ENCODE data around the gene C11orf98.

The C11orf98 gene

DNA sequence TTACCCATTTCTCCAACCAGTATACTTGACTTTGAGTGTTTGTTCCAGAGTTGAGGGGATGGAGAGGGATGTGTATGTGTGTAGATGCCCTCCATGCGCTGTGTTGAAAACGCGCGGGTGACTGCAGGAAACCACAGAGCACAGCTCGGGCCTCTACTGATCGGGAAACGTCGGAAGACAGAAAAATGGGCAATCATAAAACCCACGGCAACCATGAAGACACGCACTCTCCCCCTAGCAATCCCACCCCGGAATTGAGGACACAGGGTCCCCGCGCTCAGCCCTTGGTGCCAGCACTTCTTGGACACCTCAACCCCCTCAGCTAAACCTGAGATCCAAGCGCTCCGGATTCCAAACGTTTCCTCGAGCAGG lies 6.2 kb upstream of the C11orf98 start:
- peak overlapping the region; percentile 88 for H3K4me3 ChIP-seq (ENCODE audit: insufficient read depth, low read depth, low read length)
- 3 to 4% methylated on average over 17 of the region's 17 CpGs for WGBS, 2 experiments
- H3K9me3 ChIP-seq (ENCODE audit: control insufficient read depth, low read length), result no peaks in the 10 kb centered on the region
- peaks cover 11% of the 10 kb centered on the region for H3K36me3 ChIP-seq (ENCODE audit: control insufficient read depth, insufficient read depth, low read length)
- peak overlapping the region; percentile 75 for H3K27ac ChIP-seq (ENCODE audit: insufficient read depth, low read depth, low read length, poor library complexity, severe bottlenecking)
- H3K27me3 ChIP-seq (ENCODE audit: control insufficient read depth, insufficient read depth, low read length, poor library complexity, severe bottlenecking), result no peaks in the 10 kb centered on the region
- peaks cover 12% of the 10 kb centered on the region for H3K4me1 ChIP-seq (ENCODE audit: control insufficient read depth, insufficient read depth, low read length)

DNA sequence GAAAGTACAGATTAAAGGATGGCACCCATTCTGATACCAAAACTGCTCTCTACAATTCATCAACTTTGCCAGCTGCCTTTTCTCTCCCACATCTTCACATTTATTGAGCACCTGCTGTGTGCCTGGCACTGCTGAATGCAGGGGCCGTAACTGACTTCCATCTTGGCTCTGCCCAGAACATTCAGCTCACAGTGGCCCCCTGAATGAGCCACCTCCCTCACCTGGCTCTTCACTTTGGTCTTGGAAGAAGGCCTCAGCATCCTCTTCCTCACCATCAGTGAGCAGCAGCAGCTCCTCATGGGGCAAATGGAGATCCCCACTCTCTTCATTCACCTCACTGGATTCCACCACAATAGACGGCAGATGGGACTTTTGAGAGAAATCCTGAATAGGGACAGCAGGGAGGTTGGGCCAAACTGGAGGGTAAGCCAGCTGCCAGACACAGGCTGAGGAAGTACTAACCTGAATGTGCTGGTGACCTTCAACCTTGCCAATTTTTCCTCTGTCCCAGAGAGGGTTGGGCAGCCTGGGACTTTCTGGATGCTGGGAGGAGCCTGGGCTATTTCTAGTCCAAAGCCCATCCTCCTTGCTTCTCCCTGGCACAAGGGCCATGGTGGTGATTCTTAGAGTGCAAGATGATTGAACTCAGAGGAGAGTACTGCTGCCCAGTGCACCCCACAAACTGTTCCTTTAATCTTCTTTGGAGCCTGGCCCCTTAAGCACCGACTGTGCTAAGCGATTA lies 4.6 kb upstream of the C11orf98 start:
- no peak overlapping the region for H3K4me3 ChIP-seq (ENCODE audit: insufficient read depth, low read depth, low read length)
- H3K9me3 ChIP-seq (ENCODE audit: control insufficient read depth, low read length), result no peaks in the 10 kb centered on the region
- H3K27me3 ChIP-seq (ENCODE audit: control insufficient read depth, insufficient read depth, low read length, poor library complexity, severe bottlenecking), result no peaks in the 10 kb centered on the region
- H3K27ac ChIP-seq (ENCODE audit: insufficient read depth, low read depth, low read length, poor library complexity, severe bottlenecking), result no peak overlapping the region
- peaks cover 10% of the 10 kb centered on the region for H3K36me3 ChIP-seq (ENCODE audit: control insufficient read depth, insufficient read depth, low read length)
- peaks cover 14% of the 10 kb centered on the region for H3K4me1 ChIP-seq (ENCODE audit: control insufficient read depth, insufficient read depth, low read length)
- 80 to 88% methylated on average over 4 of the region's 4 CpGs for WGBS, 2 experiments

DNA sequence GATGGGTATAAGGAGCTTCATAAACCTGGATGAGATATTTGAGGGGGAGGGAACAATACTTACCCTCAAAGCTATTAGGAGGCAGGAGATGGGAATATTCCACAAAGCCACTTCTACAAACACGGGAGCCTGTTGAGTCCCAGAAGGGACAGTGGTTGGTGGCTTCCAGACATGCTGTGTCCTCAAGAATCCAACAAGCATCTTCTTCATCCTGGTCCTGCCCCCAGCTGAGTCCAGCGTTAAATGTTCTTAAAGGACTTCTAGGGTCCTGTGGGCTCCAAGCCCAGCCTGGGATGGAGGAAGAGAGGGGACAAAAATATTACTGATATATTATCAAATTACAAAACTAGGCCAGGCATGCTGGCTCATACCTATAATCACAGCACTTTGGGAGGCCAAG lies 2.5 kb upstream of the C11orf98 start:
- no peak overlapping the region for H3K27ac ChIP-seq (ENCODE audit: insufficient read depth, low read depth, low read length, poor library complexity, severe bottlenecking)
- peaks cover 14% of the 10 kb centered on the region for H3K4me1 ChIP-seq (ENCODE audit: control insufficient read depth, insufficient read depth, low read length)
- peaks cover 8% of the 10 kb centered on the region for H3K36me3 ChIP-seq (ENCODE audit: control insufficient read depth, insufficient read depth, low read length)
- no peaks in the 10 kb centered on the region for H3K9me3 ChIP-seq (ENCODE audit: control insufficient read depth, low read length)
- 87 to 98% methylated on average over 2 of the region's 2 CpGs for WGBS, 2 experiments
- no peaks in the 10 kb centered on the region for H3K27me3 ChIP-seq (ENCODE audit: control insufficient read depth, insufficient read depth, low read length, poor library complexity, severe bottlenecking)
- no peak overlapping the region for H3K4me3 ChIP-seq (ENCODE audit: insufficient read depth, low read depth, low read length)

DNA sequence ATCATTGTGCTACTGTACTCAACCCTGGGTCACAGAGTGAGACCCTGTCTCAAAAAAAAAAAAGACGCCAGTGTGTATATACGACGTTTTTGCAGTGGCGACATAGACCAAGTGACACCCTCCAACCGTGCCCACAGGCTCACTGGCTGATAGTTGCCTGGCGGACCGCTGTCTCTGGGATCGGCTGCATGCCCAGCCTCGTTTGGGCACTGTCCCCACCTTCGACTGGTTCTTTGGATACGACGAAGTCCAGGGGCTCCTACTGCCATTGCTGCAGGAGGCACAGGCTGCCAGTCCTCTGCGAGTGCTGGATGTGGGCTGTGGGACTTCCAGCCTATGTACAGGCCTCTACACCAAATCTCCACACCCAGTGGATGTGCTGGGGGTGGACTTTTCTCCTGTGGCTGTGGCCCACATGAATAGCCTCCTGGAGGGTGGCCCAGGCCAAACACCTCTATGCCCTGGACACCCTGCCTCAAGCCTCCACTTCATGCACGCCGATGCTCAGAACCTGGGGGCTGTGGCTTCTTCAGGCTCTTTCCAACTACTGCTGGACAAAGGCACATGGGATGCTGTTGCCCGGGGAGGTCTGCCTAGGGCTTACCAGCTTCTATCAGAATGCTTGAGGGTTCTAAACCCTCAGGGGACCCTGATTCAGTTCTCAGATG lies 1.4 kb upstream of the C11orf98 start:
- H3K9me3 ChIP-seq (ENCODE audit: control insufficient read depth, low read length), result no peaks in the 10 kb centered on the region
- WGBS, 2 experiments, result 62 to 63% methylated on average over 16 of the region's 16 CpGs
- peak overlapping the region; percentile 97 for H3K4me3 ChIP-seq (ENCODE audit: insufficient read depth, low read depth, low read length)
- H3K36me3 ChIP-seq (ENCODE audit: control insufficient read depth, insufficient read depth, low read length), result peaks cover 8% of the 10 kb centered on the region
- peaks cover 14% of the 10 kb centered on the region for H3K4me1 ChIP-seq (ENCODE audit: control insufficient read depth, insufficient read depth, low read length)
- H3K27me3 ChIP-seq (ENCODE audit: control insufficient read depth, insufficient read depth, low read length, poor library complexity, severe bottlenecking), result no peaks in the 10 kb centered on the region
- H3K27ac ChIP-seq (ENCODE audit: insufficient read depth, low read depth, low read length, poor library complexity, severe bottlenecking), result no peak overlapping the region

DNA sequence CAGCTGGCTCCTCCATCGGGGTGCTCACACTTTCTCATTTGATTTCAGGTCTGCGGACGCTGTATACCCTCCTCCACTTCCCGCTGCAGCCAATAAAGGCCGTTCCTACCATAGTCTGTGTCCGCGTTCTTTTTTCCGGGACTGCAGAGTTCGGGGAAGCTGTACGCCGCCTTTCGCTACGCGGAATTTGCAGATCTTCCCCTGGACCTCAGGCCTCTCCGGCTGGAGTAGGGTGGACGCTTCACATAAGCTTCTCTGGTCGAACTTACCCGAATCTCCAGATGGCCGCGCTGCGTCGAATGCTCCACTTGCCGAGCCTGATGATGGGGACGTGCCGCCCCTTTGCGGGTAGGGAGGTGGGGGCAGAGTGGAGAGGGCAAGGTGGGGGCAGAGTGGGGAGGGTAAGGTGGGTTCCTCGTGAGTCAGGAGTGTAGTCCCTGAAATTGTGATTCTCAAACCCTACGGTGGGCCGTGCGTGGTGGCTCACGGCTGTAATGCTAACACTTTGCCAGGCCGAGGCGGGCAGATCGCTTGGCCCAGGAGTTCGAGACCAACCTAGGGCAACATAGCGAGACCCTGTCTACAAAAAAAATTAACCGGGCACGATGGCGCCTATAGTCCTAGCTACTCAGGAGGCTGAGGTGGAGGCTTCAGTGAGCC lies 719 bp upstream of the C11orf98 start:
- Histone ChIP-seq H3K4me3 (ENCODE audit: insufficient read depth, low read depth, low read length) (peak overlapping the region; percentile 97), H3K36me3 (ENCODE audit: control insufficient read depth, insufficient read depth, low read length) (peaks cover 8% of the 10 kb centered on the region), H3K4me1 (ENCODE audit: control insufficient read depth, insufficient read depth, low read length) (peaks cover 14% of the 10 kb centered on the region), H3K27ac (ENCODE audit: insufficient read depth, low read depth, low read length, poor library complexity, severe bottlenecking) (peak overlapping the region; percentile 80), H3K9me3 (ENCODE audit: control insufficient read depth, low read length) (no peaks in the 10 kb centered on the region), H3K27me3 (ENCODE audit: control insufficient read depth, insufficient read depth, low read length, poor library complexity, severe bottlenecking) (no peaks in the 10 kb centered on the region)
- 3 to 4% methylated on average over 39 of the region's 39 CpGs for WGBS, 2 experiments

DNA sequence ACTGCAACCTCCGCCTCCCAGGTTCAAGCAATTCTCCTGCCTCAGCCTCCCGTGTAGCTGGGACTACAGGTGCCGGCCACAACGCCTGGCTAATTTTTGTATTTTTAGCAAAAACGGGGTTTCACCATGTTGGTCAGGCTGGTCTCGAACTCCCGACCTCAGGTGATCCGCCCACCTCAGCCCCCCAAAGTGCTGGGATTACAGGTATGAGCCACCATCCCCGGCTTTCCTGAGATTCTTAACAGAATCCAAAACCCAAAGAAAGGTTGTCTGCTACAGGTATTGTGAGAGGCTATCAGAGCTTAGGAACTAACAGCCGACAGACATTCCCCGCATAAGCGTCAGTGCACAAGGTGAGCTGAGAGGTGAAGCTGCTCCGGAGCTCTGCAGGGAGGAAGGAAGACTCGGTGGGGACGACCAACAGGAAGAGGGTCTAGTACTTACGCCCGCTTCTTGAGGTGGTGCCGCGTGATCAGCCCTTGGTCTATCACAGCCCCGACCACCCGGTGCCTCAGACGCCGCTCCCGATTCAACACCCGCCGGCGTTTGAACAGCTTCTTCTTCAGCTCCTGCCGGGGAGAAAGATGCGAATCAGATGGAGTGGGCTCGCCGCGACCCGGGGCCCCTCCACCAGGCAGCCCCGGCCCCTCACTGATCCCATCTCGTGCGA lies 470 bp downstream of the C11orf98 start:
- Histone ChIP-seq H3K9me3 (ENCODE audit: control insufficient read depth, low read length) (no peaks in the 10 kb centered on the region), H3K4me3 (ENCODE audit: insufficient read depth, low read depth, low read length) (peak overlapping the region; percentile 97), H3K4me1 (ENCODE audit: control insufficient read depth, insufficient read depth, low read length) (peaks cover 14% of the 10 kb centered on the region), H3K27ac (ENCODE audit: insufficient read depth, low read depth, low read length, poor library complexity, severe bottlenecking) (peak overlapping the region; percentile 90), H3K36me3 (ENCODE audit: control insufficient read depth, insufficient read depth, low read length) (peaks cover 8% of the 10 kb centered on the region), H3K27me3 (ENCODE audit: control insufficient read depth, insufficient read depth, low read length, poor library complexity, severe bottlenecking) (no peaks in the 10 kb centered on the region)
- 3% methylated on average over 36 of the region's 36 CpGs for WGBS, 2 experiments

DNA sequence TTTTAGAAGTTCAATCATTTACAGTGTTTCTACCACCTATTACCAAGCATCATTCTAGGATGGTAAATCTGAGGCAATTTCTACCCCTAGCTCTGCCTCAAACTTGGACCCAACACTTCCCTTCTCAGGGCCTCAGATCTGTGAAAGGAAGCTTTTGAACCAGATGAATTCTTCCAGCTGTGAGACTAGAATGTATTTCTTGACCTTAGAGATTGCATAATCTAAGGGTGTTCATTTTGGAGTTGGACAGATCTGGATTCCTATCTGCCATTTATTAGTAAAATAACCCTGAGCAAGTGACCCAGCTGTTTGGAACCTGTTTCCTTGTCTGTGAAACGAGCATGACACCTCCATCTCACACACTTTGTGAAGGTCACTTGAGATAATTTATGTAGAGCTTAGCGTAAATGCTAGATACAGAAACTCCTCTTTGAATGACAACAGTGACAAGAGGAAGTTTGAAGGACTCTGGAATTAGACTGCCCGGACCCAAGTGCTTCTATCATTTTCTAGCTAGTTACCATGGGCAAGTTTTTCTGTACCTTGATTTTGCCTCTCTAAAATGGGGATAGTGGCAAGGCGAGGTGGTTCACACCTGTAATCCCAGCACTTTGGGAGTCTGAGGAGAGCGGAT lies 8.1 kb downstream of the C11orf98 start:
- no peak overlapping the region for H3K27ac ChIP-seq (ENCODE audit: insufficient read depth, low read depth, low read length, poor library complexity, severe bottlenecking)
- no peaks in the 10 kb centered on the region for H3K4me1 ChIP-seq (ENCODE audit: control insufficient read depth, insufficient read depth, low read length)
- 72 to 79% methylated on average over 5 of the region's 5 CpGs for WGBS, 2 experiments
- no peaks in the 10 kb centered on the region for H3K9me3 ChIP-seq (ENCODE audit: control insufficient read depth, low read length)
- H3K4me3 ChIP-seq (ENCODE audit: insufficient read depth, low read depth, low read length), result no peak overlapping the region
- H3K27me3 ChIP-seq (ENCODE audit: control insufficient read depth, insufficient read depth, low read length, poor library complexity, severe bottlenecking), result no peaks in the 10 kb centered on the region
- no peaks in the 10 kb centered on the region for H3K36me3 ChIP-seq (ENCODE audit: control insufficient read depth, insufficient read depth, low read length)

DNA sequence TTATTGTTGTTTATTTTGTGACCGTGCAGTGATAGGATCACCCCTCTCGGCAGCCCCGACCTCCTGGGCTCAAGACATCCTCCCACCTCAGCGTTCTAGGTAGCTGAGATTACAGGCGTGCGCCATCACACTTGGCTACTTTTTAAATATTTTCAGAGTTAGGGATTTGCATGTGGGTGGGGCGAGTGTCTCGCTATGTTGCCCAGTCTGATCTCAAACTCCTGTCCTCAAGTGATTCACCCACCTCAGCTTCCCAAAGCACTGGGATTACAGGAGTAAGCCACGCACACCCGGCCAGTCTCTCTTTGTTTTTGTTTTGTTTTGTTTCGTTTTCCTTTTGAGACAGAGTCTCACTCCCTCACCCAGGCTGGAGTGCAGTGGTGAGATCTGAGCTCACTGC lies 10.7 kb downstream of the C11orf98 start:
- no peak overlapping the region for H3K4me3 ChIP-seq (ENCODE audit: insufficient read depth, low read depth, low read length)
- 94% methylated on average over 11 of the region's 11 CpGs for WGBS, 2 experiments
- no peaks in the 10 kb centered on the region for H3K9me3 ChIP-seq (ENCODE audit: control insufficient read depth, low read length)
- peaks cover 6% of the 10 kb centered on the region for H3K36me3 ChIP-seq (ENCODE audit: control insufficient read depth, insufficient read depth, low read length)
- no peak overlapping the region for H3K27ac ChIP-seq (ENCODE audit: insufficient read depth, low read depth, low read length, poor library complexity, severe bottlenecking)
- H3K4me1 ChIP-seq (ENCODE audit: control insufficient read depth, insufficient read depth, low read length), result no peaks in the 10 kb centered on the region
- H3K27me3 ChIP-seq (ENCODE audit: control insufficient read depth, insufficient read depth, low read length, poor library complexity, severe bottlenecking), result no peaks in the 10 kb centered on the region

DNA sequence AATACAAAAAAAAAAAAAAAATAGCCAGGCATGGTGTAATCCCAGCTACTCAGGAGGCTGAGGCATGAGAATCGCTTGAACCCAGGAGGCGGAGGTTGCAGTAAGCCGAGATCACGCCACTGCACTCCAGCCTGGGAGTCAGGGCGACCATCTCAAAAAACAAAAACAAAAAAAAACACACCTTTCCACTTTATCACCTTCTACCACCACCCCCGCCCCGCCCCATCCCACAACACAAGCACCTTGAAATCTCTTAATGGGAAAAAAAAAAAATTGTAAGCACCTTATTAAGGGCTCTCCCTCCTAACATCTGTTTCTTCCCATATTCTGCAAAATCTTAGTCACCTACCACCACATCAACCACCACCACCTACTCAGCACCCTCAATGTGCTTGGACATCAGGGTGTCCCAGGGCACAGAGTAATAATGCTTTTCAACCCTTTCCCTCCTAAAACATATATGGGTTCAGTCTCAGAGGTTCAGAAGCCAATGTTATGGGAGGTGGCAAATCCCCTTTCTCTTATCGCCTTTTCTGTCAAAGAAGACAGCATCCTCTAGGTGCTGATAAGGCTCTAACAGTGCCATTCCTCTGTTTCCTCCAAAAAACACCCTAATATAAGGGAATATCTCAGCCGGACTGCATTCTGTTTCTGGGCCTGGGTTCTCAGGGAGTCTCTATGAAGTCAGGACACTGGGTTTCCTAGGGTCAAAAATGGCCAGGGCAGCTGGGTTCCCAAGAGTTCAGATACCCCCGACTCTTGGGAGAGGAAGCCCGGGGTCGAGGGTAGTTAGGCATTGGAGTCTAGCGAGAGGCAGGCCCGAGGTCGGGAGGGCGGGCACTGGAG lies 12.6 kb downstream of the C11orf98 start:
- H3K4me1 ChIP-seq (ENCODE audit: control insufficient read depth, insufficient read depth, low read length), result no peaks in the 10 kb centered on the region
- peak overlapping the region; percentile 96 for H3K4me3 ChIP-seq (ENCODE audit: insufficient read depth, low read depth, low read length)
- no peaks in the 10 kb centered on the region for H3K9me3 ChIP-seq (ENCODE audit: control insufficient read depth, low read length)
- peaks cover 8% of the 10 kb centered on the region for H3K36me3 ChIP-seq (ENCODE audit: control insufficient read depth, insufficient read depth, low read length)
- H3K27me3 ChIP-seq (ENCODE audit: control insufficient read depth, insufficient read depth, low read length, poor library complexity, severe bottlenecking), result no peaks in the 10 kb centered on the region
- 41% methylated on average over 16 of the region's 16 CpGs for WGBS, 2 experiments
- H3K27ac ChIP-seq (ENCODE audit: insufficient read depth, low read depth, low read length, poor library complexity, severe bottlenecking), result peak overlapping the region; percentile 79

Measured in ectodermal cell (in vitro differentiated cells).